Kidney tubule cell (primary cell): ENCODE measurements around the gene NKAIN2.

Experiments
- DNase-seq: peaks from one replicate; pipeline ENCODE4 v3.0.0-alpha.2; 2018; ENCODE audit warnings: low spot score

Gene NKAIN2

GRCh38 chr6:124029567-124029966, 225.9 kb downstream of the NKAIN2 start:
- DNase-seq, result no peak

GRCh38 chr6:124033501-124033900, 229.8 kb downstream of the NKAIN2 start:
- no peak for DNase-seq

- DNase-seq, result no peak
Measured at GRCh38 chr6:124036384-124036783, 232.7 kb downstream of the NKAIN2 start.

- DNase-seq, result peak; percentile 10
Measured at GRCh38 chr6:124040655-124041054, 237.0 kb downstream of the NKAIN2 start.

- no peak for DNase-seq
Measured at GRCh38 chr6:124052120-124052519, 248.5 kb downstream of the NKAIN2 start.

GRCh38 chr6:124053315-124053714, 249.7 kb downstream of the NKAIN2 start:
- no peak for DNase-seq

GRCh38 chr6:124054034-124054433, 250.4 kb downstream of the NKAIN2 start:
- no peak for DNase-seq

GRCh38 chr6:124055395-124055794, 251.7 kb downstream of the NKAIN2 start:
- DNase-seq, result no peak

GRCh38 chr6:124055963-124056362, 252.3 kb downstream of the NKAIN2 start:
- DNase-seq, result no peak

- DNase-seq, result no peak
Measured at GRCh38 chr6:124056407-124057334, 253.0 kb downstream of the NKAIN2 start.

- DNase-seq, result no peak
Measured at GRCh38 chr6:124057461-124057860, 253.8 kb downstream of the NKAIN2 start.

GRCh38 chr6:124064317-124065113, 260.9 kb downstream of the NKAIN2 start:
- no peak for DNase-seq

GRCh38 chr6:124066269-124066668, 262.6 kb downstream of the NKAIN2 start:
- DNase-seq, result no peak

- DNase-seq, result no peak
Measured at GRCh38 chr6:124066946-124067552, 263.4 kb downstream of the NKAIN2 start.

- DNase-seq, result no peak
Measured at GRCh38 chr6:124069230-124069950, 265.7 kb downstream of the NKAIN2 start.

GRCh38 chr6:124073021-124073420, 269.4 kb downstream of the NKAIN2 start:
- peak; percentile 8 for DNase-seq

- DNase-seq, result no peak
Measured at GRCh38 chr6:124073820-124074587, 270.3 kb downstream of the NKAIN2 start.

- no peak for DNase-seq
Measured at GRCh38 chr6:124074606-124075005, 270.9 kb downstream of the NKAIN2 start.

GRCh38 chr6:124076336-124077048, 272.8 kb downstream of the NKAIN2 start:
- DNase-seq, result no peak

GRCh38 chr6:124078169-124078568, 274.5 kb downstream of the NKAIN2 start:
- no peak for DNase-seq
